ENCODE measurements around the gene PDE11A. TPM values are rescaled to one million over a fixed set of nuclear protein-coding genes. Genes with fewer than 3 reads are reported as not detected.
"Not testable (repeated sequence)": the region's sequence is repeated elsewhere in the genome, so short reads cannot be mapped to it uniquely, and the experiment has no call there.

PDE11A gene
- total RNA-seq, 2 experiments from 2014 or later = not detected

GRCh38 chr2:177852389-177852788 is 220.2 kb downstream of the PDE11A start:
- no peak for TF ChIP-seq CTCF (IDR thresholded peaks at IDR 0.05)
- no peak overlapping the region for H3K27ac Mint-ChIP-seq
- Histone ChIP-seq H3K27me3 (ENCODE audit: control insufficient read depth in 1 of 2, insufficient read depth in 2 of 2, low read length in 2 of 2) (no peaks in the 10 kb centered on the region), H3K36me3 (ENCODE audit: insufficient read depth, low read length) (no peaks in the 10 kb centered on the region), H3K4me1 (ENCODE audit: insufficient read depth, low read length) (no peaks in the 10 kb centered on the region), H3K9me3 (ENCODE audit: control insufficient read depth in 1 of 2, insufficient read depth in 1 of 2, low read length in 2 of 2) (peaks cover 0 to 2% of the 10 kb centered on the region in 2 experiments), H3K4me3 (ENCODE audit: low read length) (no peak overlapping the region), H3K27ac (ENCODE audit: low read depth in 1 of 2, low read length in 2 of 2) (no peak overlapping the region)
- no peaks in the 10 kb centered on the region for H3K4me1 Mint-ChIP-seq (ENCODE audit: low read depth)
- peaks cover 2% of the 10 kb centered on the region for H3K9me3 Mint-ChIP-seq
- POLR2A ChIA-PET = no interaction called here
- no peak overlapping the region for H3K4me3 Mint-ChIP-seq
- H3K27me3 Mint-ChIP-seq = peaks cover 17% of the 10 kb centered on the region
- intact Hi-C loops (cut with DNase I, micrococcal nuclease) = no loop called here
- H3K36me3 Mint-ChIP-seq (ENCODE audit: low read depth) = no peaks in the 10 kb centered on the region
- DNase-seq = no peak
- no peak for ATAC-seq (ENCODE audit: poor library complexity)
- CTCF ChIA-PET = no interaction called here

- Mint-ChIP-seq H3K36me3 (ENCODE audit: low read depth) (no peaks in the 10 kb centered on the region), H3K27ac (no peak overlapping the region), H3K4me3 (no peak overlapping the region), H3K9me3 (no peaks in the 10 kb centered on the region), H3K4me1 (ENCODE audit: low read depth) (no peaks in the 10 kb centered on the region), H3K27me3 (no peaks in the 10 kb centered on the region)
- H3K27me3 ChIP-seq (ENCODE audit: control insufficient read depth in 1 of 2, insufficient read depth in 2 of 2, low read length in 2 of 2) = no peaks in the 10 kb centered on the region
- peaks cover 0 to 3% of the 10 kb centered on the region in 2 experiments for H3K9me3 ChIP-seq (ENCODE audit: control insufficient read depth in 1 of 2, insufficient read depth in 1 of 2, low read length in 2 of 2)
- ChIA-PET POLR2A (no interaction called here), CTCF (no interaction called here)
- H3K27ac ChIP-seq (ENCODE audit: low read depth in 1 of 2, low read length in 2 of 2) = no peak overlapping the region
- ATAC-seq (ENCODE audit: poor library complexity) (no peak), DNase-seq (no peak)
- H3K4me1 ChIP-seq (ENCODE audit: insufficient read depth, low read length) = no peaks in the 10 kb centered on the region
- no peaks in the 10 kb centered on the region for H3K36me3 ChIP-seq (ENCODE audit: insufficient read depth, low read length)
- no peak overlapping the region for H3K4me3 ChIP-seq (ENCODE audit: low read length)
- no peak for TF ChIP-seq CTCF (IDR thresholded peaks at IDR 0.05)
- intact Hi-C loops (cut with DNase I, micrococcal nuclease) = no loop called here
Observed at GRCh38 chr2:177843188-177843587, 229.4 kb downstream of the PDE11A start.

GRCh38 chr2:177842243-177842642 is 230.3 kb downstream of the PDE11A start:
- no peak for TF ChIP-seq CTCF (IDR thresholded peaks at IDR 0.05)
- no peaks in the 10 kb centered on the region for H3K4me1 Mint-ChIP-seq (ENCODE audit: low read depth)
- POLR2A ChIA-PET = no interaction called here

DNA sequence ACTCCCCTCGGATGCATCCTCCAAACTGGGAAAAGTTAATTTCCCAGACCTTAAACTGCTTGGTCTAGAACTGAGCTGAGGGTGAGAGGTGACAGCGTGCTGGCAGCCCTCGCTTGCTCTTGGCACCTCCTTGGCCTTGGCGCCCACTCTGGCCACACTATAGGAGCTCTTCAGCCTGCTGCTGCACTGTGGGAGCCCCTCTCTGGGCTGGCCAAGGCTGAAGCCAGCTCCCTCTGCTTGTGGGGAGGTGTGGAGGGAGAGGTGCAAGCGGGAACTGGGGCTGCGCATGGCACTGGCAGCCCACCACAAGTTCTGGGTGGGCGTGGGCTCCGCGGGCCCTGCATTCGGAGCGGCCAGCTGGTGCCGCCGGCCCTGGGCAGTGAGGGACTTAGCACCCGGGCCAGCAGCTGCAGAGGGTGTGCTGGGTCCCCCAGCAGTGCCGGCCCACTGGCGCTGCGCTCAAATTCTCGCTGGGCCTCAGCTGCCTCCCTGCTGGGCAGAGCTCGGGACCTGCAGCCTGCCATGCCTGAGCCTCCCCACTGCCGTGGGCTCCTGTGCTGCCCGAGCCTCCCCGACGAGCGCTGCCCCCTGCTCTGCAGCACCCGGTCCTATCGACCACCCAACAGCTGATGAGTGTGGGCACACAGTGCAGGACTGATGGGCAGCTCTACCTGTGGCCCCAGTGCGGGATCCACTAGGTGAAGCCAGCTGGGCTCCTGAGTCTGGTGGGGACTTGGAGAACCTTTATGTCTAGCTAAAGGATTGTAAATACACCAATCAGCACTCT is 237.0 kb downstream of the PDE11A start:
- H3K4me1 Mint-ChIP-seq (ENCODE audit: low read depth); ATAC-seq (ENCODE audit: poor library complexity); POLR2A ChIA-PET; H3K27ac ChIP-seq (ENCODE audit: low read depth in 1 of 2, low read length in 2 of 2); intact Hi-C loops (cut with DNase I, micrococcal nuclease); DNase-seq; CTCF ChIA-PET; H3K9me3 Mint-ChIP-seq; H3K36me3 Mint-ChIP-seq (ENCODE audit: low read depth); H3K27me3 ChIP-seq (ENCODE audit: control insufficient read depth in 1 of 2, insufficient read depth in 2 of 2, low read length in 2 of 2); H3K27ac Mint-ChIP-seq; H3K4me1 ChIP-seq (ENCODE audit: insufficient read depth, low read length); H3K4me3 Mint-ChIP-seq; H3K36me3 ChIP-seq (ENCODE audit: insufficient read depth, low read length); H3K27me3 Mint-ChIP-seq; H3K4me3 ChIP-seq (ENCODE audit: low read length): not testable (repeated sequence)
- H3K9me3 ChIP-seq (ENCODE audit: control insufficient read depth in 1 of 2, insufficient read depth in 1 of 2, low read length in 2 of 2) = peaks cover 0 to 19% of the 10 kb centered on the region in 2 experiments

More at GRCh38 chr2:177842243-177842642, 230.3 kb downstream of the PDE11A start:
- Mint-ChIP-seq H3K4me3 (no peak overlapping the region), H3K9me3 (no peaks in the 10 kb centered on the region), H3K27ac (no peak overlapping the region), H3K27me3 (no peaks in the 10 kb centered on the region), H3K36me3 (ENCODE audit: low read depth) (no peaks in the 10 kb centered on the region)
- intact Hi-C loops (cut with DNase I, micrococcal nuclease) = no loop called here
- peaks cover 0 to 5% of the 10 kb centered on the region in 2 experiments for H3K9me3 ChIP-seq (ENCODE audit: control insufficient read depth in 1 of 2, insufficient read depth in 1 of 2, low read length in 2 of 2)
- no peaks in the 10 kb centered on the region for H3K4me1 ChIP-seq (ENCODE audit: insufficient read depth, low read length)
- H3K4me3 ChIP-seq (ENCODE audit: low read length) = no peak overlapping the region
- H3K36me3 ChIP-seq (ENCODE audit: insufficient read depth, low read length) = no peaks in the 10 kb centered on the region
- ATAC-seq (ENCODE audit: poor library complexity) (no peak), DNase-seq (no peak)
- H3K27me3 ChIP-seq (ENCODE audit: control insufficient read depth in 1 of 2, insufficient read depth in 2 of 2, low read length in 2 of 2) = no peaks in the 10 kb centered on the region
- H3K27ac ChIP-seq (ENCODE audit: low read depth in 1 of 2, low read length in 2 of 2) = no peak overlapping the region
- CTCF ChIA-PET = no interaction called here
